Measurements from ENCODE around the gene LAMA5. TPM values are rescaled to one million over a fixed set of nuclear protein-coding genes. Genes with fewer than 3 reads are reported as not detected.

The LAMA5 gene
- total RNA-seq, 1 experiment from 2014 or later: 1,050 TPM

- Histone ChIP-seq H3K4me3 (ENCODE audit: low read depth, low read length) (peak within 1 kb of the TSS; percentile 68), H3K4me1 (peaks cover 19% of the 10 kb centered on the region), H3K36me3 (ENCODE audit: control insufficient read depth, insufficient read depth, low read length) (peaks cover 17% of the 10 kb centered on the region), H3K9me3 (no peaks in the 10 kb centered on the region), H3K27me3 (replicated peaks; ENCODE audit: control insufficient read depth, insufficient read depth, low read length) (no peaks in the 10 kb centered on the region)
- H3K4me3 Mint-ChIP-seq (ENCODE audit: unreplicated experiment): peak within 1 kb of the TSS; percentile 99
- peaks cover 9% of the 10 kb centered on the region for H3K9me3 Mint-ChIP-seq (ENCODE audit: unreplicated experiment)
- peak; percentile 98 for DNase-seq
- POLR2A ChIA-PET: interaction anchor here (0.5 to 3.0 kb wide), 21 partner anchors 8 to 1593 kb away, joined by 3 to 43 read pairs (median 4); partner anchors contain the start of genes ADRM1, LAMA5, LSM14B and SAMD10
- no peaks in the 10 kb centered on the region for H3K27me3 Mint-ChIP-seq (ENCODE audit: insufficient read depth, unreplicated experiment)
- TF ChIP-seq CTCF (IDR thresholded peaks at IDR 0.05; ENCODE audit: insufficient read depth in 1 of 2, low read depth in 1 of 2, low read length in 1 of 2, severe bottlenecking in 1 of 2, unreplicated experiment in 1 of 2): no peak
- intact Hi-C loops (cut with micrococcal nuclease; ENCODE audit: unreplicated experiment): loop anchor here (1.0 kb wide), 1 partner anchor 19 kb away; no protein-coding TSS in a partner anchor
- CTCF ChIA-PET: interaction anchor here (0.6 to 1.8 kb wide), 12 partner anchors 13 to 1257 kb away, joined by 3 to 10 read pairs (median 4); partner anchors contain the start of gene ADRM1
- TSS peak; percentile 69 for BruUV-seq (replicated peaks)
- peaks cover 40% of the 10 kb centered on the region for H3K4me1 Mint-ChIP-seq (ENCODE audit: low read depth, unreplicated experiment)
- peak within 1 kb of the TSS; percentile 95 for H3K27ac Mint-ChIP-seq (ENCODE audit: unreplicated experiment)
- H3K36me3 Mint-ChIP-seq (ENCODE audit: insufficient read depth, unreplicated experiment): peaks cover 78% of the 10 kb centered on the region
These were observed 19.5 kb upstream of the LAMA5 start, which contains the start of gene RPS21 for GRCh38 chr20:62386383-62387218. RPS21 (plus strand) TSS chr20:62387103; CDS start chr20:62387339, 236 bp downstream.

GRCh38 chr20:62382306-62383198 lies 15.4 kb upstream of the LAMA5 start:
- peak; percentile 99 to 100 for TF ChIP-seq CTCF (IDR thresholded peaks at IDR 0.05; ENCODE audit: insufficient read depth in 1 of 2, low read depth in 1 of 2, low read length in 1 of 2, severe bottlenecking in 1 of 2, unreplicated experiment in 1 of 2)
- Histone ChIP-seq H3K27me3 (replicated peaks; ENCODE audit: control insufficient read depth, insufficient read depth, low read length) (no peaks in the 10 kb centered on the region), H3K36me3 (ENCODE audit: control insufficient read depth, insufficient read depth, low read length) (peaks cover 1% of the 10 kb centered on the region; the same call in 1 of the 2 replicates), H3K4me1 (peaks cover 31% of the 10 kb centered on the region), H3K9me3 (no peaks in the 10 kb centered on the region), H3K4me3 (ENCODE audit: low read depth, low read length) (no peak overlapping the region)
- intact Hi-C loops (cut with micrococcal nuclease; ENCODE audit: unreplicated experiment): loop anchor here (1.0 to 5.0 kb wide), 3 partner anchors 20 to 80 kb away; partner anchors contain the start of gene ADRM1
- BruUV-seq (replicated peaks): no TSS peak
- no peak overlapping the region for H3K4me3 Mint-ChIP-seq (ENCODE audit: unreplicated experiment)
- peaks cover 12% of the 10 kb centered on the region for H3K9me3 Mint-ChIP-seq (ENCODE audit: unreplicated experiment)
- DNase-seq: peak; percentile 96 to 99
- H3K27ac Mint-ChIP-seq (ENCODE audit: unreplicated experiment): peak overlapping the region; percentile 53
- H3K36me3 Mint-ChIP-seq (ENCODE audit: insufficient read depth, unreplicated experiment): peaks cover 54% of the 10 kb centered on the region
- no peaks in the 10 kb centered on the region for H3K27me3 Mint-ChIP-seq (ENCODE audit: insufficient read depth, unreplicated experiment)
- H3K4me1 Mint-ChIP-seq (ENCODE audit: low read depth, unreplicated experiment): peaks cover 15% of the 10 kb centered on the region
- CTCF ChIA-PET: interaction anchor here (0.6 to 2.9 kb wide), 38 partner anchors 8 to 372 kb away, joined by 3 to 188 read pairs (median 6); partner anchors contain the start of genes ADRM1 and LAMA5
- POLR2A ChIA-PET: interaction anchor here (0.6 to 1.8 kb wide), 8 partner anchors 11 to 1982 kb away, joined by 3 to 32 read pairs (median 4); partner anchors contain the start of gene LAMA5

Data from Caco-2 (cell line).